Right forelimb (tissue), 1 donor: ENCODE results near the gene PTGES2.

Experiments
- DNase-seq: peaks from one replicate; pipeline ENCODE4 v3.0.0-alpha.2; 2018

The PTGES2 gene

DNA sequence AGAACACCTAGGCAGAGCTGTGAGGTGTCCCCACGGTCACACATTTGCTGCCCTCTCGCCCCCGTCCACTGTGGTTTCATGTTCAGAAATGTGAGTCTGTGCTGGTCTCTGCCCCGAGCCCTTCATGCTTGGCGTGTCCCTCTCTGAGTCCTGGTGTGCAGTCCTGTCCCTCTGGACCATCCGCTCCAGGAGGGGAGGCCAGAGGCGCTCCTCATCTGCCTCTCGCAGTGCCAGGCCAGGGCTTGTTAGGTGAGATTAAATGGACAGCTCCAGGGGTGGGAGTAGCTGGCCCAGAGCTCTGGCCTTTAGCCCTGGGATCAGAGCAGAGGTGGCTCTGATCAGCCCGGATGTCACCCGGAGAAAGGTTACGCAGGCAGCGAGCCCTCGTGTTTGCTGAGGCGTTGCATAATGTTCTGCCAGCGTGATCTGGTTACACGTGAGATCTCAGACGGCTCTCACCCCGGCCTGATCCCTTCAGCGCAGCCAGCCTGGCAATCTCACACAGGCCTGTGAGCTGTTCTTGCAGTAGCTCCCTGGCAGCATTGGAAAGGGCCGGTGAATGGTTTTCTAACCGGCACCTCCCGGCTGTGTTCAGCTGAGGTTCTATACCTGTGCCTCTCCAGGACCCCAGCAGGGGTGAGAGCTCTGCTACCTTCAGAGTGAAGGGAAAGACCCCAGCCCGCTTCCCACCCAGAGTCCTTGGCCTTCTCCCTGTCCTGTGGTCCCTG, 24.5 kb downstream of the PTGES2 start:
- DNase-seq, result no peak

DNA sequence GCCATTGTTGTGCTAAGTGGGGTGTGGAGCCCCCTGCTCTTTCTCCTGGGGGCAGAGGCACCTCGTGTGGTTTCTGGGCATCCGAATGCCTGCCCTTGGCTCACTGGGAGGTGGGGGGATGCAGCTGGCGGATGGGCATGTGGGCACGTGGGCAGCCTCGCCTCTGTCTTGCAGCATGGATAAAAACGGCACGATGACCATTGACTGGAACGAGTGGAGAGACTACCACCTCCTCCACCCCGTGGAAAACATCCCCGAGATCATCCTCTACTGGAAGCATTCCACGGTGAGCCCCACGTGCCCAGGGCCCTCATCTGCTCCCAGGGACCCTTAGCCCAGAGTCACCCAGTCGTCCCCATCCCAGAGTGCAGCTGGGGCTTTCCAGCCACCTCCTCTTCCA, 25.3 kb downstream of the PTGES2 start:
- no peak for DNase-seq

DNA sequence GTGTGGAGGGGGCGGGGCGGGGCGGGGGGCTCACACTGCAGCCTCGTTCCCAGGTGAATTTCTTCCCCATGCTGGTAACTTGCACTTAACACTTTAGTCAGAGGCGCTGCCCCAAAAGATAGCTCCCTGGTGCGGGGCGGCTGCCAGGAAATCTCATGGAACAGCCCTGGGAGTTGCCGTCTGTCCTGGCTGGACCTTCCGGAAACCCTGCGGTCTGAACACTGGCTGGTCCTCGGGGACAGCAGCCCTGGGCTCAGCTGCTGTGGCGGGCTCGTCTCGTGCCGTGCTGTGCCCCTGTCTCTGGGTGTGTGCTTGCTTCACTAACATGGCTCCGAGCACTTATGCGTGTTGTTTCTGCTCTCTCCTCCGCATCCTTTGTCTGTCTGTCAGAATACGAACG, 25.8 kb downstream of the PTGES2 start:
- no peak for DNase-seq

DNA sequence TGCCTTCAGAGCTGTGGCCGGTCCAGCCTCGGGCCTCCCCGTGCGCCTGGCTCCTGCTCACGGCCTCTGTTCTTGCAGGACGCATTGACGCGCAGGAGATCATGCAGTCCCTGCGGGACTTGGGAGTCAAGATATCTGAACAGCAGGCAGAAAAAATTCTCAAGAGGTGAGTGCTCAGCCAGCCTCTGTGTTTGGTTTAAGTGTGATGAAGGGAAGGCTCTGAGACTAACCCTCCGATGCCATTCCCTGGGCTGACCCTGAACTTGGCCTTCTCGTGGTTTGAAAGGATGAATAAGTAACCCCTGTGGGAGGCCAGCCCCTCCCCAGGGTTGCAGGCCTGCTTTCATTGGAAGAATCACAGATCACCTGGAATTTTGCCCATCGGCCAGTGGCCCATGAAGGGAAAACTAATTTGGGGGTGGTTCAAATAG, 26.3 kb downstream of the PTGES2 start:
- no peak for DNase-seq

DNA sequence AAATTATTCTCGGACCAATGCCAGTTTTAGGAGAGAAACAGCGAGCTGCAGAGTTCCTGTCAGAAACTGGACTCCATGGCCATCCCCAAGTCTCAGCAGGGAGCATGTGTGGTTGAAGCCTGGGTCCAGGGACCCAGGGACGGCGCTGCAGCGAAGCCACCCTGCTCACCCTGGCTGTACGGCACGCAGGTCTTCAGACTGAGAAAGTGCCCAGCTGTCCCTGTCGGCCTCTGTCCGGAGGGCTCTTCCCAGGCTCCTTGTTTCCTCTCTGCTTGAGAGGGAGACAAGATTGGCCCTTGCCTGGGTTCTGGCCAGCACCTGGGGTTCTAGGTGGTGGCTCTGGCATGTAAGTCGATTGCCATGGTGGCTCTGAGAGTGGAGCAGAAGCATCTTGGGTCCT, 26.9 kb downstream of the PTGES2 start:
- no peak for DNase-seq

DNA sequence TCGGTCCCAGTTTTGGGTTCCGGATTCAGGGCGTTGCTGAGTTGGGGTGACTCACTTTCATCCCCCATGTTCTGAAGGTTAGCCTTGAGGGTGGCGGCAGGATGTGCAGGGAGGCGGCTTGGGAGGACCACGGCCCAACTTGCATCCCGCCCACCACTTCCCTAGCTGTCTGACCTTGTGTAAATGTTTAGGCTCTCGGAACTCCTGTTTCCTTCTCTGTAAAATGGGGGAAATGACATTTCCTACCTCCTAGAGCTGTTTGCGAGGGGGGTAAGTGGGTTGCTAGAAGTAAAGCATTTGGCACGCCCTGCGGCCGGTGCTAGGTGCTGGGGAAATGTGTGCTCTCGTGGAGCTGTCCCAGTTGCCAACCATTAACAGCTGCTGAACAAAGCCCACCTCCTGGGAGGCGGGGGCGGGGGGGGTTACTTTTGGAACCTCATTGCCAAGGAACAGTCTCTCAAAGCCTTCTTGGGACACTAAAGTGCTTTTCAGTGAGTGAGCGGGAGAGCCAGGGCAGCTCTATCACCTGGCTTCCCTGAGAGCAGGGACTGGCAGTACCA, 27.5 kb downstream of the PTGES2 start:
- DNase-seq, result no peak

DNA sequence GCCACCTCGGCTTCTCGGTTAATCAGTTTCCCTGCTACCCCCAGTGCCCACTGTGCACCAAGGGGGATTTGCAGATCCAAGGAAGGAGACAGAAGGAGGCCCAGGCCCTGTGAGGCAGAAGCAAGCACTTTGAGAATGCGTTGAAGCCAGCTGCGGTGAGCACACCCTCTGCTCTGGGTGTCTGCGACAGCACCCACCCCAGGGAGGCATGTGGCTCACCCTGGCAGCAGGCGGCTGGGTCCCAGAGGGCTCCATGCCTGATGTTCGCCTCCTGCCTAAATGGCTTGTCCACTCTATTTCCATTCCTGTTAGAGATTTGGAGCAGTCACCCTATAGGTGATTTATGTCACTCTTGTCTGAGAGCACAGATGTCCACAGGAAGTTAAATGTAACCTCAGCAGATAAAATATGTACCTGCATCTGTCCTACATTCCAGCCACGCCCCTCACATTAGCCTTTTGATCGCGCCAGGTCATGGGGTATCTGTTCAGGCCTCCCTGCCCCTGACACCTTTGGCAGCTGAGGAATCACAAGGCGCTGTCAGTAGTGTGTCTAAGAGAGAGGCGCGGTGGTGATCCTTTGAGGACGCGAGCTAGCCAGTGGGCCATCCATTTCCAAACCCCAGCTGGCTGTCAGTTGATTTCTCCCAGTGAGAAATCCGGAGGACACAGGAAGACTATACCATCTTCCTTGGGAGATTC, 28.1 kb downstream of the PTGES2 start:
- no peak for DNase-seq

DNA sequence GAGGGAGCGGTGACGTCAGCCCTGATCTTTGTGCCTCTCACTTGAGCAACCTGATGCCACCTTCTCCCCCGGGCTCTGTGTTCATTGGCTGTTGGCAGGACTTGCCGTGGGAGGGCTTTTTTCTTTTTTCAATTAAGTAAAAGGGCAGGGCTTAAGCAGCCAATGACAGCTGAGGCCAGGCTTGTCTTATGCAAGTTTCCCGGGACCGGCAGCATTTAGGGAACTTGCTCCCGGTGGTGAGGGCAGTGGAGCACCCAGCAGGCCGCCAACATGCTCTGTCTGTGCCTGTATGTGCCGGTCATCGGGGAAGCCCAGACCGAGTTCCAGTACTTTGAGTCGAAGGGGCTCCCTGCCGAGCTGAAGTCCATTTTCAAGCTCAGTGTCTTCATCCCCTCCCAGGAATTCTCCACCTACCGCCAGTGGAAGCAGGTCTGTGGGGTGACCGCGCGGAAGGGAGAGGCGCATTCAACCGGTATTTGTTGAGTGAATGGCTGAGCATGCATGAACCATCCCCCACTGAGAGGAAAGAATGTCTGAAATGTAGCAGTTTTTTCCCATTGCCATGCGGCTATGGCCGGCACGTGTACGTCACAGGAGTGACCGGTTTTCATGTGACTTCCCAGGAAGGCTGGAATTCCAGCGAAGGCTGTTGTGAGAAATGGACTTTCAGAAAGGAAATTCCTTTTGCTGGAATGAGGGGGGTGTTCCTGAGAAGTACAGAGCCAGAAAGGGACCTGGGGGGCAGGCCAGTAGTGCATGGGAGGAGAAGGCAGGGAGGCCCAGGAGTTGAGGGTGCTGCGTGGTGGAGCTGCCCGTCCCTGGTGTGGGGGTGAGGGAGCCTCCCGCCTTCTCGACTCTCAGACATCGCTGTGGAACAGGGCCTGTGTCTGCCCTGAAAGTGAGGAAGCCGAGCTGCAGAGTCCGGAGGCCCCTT, 29.0 kb downstream of the PTGES2 start:
- DNase-seq, result peak; percentile 81

DNA sequence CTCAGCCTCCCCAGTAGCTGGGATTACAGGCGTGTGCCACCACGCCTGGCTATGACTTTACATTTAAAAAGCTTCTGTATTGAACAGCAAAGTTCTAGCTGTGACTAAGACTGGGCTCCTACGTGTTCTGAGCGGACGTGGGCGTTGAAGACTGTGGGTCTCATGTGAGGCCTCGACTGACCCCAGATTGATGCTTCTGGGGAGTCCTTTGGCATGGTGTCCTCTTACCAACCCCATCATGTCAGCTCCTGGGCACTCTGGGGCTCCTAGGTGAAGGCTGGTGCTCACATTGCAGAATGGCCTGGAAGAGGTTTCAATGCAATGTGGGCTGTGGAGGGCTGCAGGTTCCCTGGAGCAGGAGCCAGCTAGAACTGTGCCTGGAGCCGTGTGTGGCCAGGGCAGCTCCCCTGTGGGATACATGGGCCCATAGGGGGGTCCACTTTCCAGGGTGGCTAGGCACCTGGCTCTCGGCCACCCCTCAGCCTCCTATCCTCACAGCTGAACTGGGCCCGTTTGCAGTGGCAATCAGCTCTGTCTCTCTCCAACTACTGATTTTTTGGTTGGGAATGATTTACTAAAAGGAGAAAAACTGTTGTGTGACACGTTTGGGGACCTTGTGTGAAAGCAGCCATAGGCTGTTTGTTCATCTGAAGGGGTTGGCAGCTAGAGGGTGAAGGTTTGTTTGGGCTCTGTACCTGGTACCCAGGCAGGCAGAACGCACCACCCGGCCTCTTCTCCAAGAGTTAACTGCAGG, 29.8 kb downstream of the PTGES2 start:
- DNase-seq, result no peak

DNA sequence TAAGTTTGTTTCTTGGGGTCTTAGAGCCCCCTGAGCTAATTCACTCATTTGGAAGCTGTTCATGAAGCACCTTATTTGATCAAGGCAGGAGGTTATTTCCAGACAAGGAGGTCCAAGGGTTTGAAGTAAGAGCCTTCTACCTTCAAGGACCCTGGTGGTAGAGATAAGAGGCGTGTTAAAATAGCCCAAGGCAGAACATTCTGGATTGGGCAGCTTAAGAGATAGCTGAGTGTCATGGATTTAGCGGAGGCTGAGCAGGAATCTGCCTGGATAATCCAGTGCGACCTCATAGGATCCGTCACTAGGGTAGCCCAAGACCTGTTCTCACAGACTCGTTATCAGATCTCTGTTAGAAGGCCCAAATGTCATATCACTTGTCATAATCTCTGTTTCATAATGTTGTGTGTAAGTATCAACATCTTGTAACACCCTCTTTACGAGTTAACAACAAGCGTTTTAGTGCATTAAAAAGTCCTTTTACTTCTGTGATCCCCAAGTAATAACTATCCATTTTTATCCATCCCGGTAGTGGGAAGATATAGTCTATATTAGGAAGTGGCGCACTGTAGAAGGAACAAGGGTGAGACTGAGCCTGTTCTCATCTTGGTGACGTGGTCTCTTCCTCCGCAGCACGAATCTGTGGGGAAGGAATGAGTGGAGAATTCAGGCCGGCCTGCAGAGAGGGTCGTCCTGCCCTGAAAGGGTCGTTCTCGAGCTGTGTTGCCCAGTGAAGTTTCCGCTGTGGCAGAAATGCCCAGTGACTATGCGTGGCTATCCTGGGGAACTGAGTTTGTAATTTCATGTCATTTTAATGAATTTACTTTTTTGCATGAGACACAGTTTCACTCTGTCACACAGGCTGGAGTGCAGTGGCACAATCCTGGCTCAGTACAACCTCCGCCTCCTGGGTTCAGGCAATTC, 30.7 kb downstream of the PTGES2 start:
- DNase-seq, result no peak

DNA sequence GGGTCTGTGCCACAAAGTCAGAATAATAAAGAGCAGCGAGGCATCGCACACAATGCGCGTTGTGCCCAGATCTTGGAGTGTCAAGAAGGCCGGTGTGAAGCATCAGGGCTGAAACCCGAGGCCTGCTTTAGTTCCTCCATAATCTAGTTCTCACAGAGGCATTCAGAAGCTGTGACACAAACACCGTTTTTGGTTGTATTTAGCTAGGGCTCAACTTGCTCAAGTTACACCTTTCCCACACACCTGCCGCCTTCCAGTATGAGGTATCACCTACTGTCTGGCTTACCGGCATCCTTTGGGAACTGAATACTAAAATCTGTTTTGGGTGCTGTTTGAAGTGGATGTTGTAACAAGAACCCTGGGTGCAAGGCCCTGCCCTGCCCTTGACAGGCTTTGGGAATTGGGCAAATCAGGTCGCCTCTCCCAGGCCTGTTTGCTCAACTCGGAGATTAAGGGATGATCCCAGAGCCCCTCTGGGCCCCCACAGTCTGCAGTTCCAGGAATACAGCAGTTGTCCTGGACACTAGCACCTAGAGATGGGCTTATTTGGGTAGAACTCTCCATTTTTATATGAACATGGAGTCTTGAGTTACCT, 32.5 kb downstream of the PTGES2 start:
- DNase-seq, result no peak

DNA sequence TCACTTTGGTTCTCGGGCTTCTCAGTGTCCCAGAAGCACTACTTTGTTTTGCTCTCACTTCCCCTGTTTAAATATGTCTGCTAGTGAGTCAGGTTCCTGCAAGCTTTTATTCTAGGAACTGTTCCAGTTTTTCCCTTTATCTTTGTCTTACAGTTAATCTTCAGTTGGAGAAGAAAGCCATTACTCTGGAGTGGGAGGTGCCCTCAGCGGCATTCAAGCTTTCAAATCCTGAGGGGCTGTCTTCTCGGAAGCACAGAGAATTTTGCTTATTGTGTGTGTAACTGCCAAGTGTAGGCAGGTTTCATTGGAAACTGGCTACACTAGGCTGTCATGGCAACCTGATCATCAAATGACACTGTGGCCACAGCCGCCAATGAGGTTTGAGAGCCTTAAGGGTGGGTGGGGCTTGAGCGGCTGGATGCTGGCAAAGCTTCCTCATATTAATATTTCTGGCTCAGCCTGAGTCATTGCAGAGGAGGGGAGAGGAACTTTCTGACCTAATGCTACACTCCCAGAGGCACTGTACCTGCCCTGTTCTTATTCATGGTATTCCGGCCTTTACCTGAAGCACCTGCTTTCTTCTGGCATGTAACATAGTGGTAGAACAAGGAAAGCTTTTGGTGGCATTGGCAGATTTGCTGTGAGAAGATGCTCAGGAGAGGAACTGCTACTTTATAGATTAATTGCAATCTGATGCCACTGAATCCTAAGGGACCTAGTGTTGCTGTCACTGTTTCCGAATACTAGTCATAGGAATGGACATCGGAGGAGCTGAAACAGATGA, 33.2 kb downstream of the PTGES2 start:
- DNase-seq, result peak; percentile 91

DNA sequence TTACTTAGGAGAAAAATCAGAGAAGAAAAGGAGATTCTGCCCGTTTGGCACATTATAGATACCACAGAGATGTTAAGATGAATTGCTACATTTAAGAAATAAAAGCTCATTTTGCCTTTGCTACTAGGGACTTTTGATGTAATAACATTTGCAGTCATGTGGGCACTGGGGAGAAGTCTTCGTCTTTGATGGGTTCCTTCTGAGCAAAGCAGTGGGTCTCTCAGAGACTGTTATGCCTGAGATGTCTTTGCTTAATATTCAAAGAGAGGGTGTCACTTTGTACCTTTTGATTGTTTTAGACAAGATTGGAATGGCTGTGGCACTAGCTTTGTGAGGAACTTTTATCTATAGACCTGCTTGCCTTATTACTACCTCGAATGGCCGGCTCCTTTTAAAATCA, 34.5 kb downstream of the PTGES2 start:
- DNase-seq, result no peak

DNA sequence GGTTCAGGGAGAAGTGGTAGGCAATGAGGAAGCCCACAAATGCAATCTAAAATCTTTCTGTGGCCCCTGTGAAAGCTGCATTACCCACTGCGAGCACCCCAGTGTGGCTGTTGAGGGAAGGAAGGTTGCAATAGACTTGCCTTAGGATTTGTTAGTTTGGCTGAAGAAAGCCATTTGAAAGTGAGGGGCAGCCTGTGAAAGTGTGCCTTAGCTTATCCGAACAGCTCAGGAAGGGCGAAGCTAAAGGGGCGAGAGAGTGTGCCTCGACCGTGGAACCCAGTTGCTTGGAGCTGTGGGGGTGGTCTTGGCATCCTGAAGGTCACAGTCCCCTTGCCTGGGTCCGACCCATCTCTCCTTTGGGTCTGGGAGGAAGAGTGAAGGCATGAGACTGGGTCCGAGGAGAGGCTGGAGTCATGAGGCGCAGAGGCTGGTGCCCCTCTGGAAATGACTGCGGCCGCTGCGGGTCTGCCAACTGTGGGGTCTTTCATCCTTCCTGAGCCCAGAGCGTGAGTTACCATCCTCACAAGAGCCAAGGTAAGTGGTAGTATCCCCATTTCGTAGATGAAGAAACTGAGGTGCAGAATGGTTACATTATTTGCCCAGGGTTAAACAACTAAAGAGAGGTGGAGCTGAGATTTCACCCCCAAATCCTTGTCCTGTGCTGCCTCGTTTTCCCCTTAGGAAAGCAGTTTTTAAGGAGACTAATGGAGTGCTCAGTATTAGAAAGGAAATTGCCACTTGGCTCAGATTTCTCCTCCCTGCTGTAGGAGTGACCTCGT, 35.1 kb downstream of the PTGES2 start:
- no peak for DNase-seq

DNA sequence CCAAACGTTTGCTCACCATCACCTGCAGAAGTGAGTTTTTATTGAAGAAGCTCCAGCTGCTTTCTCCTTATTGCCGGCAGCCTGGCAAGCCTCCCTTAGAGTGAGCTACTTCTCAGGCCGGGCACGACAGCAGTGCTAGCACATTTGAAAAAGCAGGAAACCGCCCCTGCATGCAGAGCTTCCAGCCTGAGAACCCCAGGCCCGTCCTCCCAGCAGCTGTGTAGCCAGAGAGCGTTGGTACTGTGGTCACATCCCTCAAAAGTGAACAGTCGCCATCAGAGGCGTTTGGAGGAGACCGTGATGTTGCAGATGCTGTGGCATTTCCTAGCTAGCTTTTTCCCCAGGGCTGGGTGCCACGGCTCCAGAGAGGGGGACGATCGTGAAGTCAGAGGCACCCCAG, 36.0 kb downstream of the PTGES2 start:
- DNase-seq, result no peak

DNA sequence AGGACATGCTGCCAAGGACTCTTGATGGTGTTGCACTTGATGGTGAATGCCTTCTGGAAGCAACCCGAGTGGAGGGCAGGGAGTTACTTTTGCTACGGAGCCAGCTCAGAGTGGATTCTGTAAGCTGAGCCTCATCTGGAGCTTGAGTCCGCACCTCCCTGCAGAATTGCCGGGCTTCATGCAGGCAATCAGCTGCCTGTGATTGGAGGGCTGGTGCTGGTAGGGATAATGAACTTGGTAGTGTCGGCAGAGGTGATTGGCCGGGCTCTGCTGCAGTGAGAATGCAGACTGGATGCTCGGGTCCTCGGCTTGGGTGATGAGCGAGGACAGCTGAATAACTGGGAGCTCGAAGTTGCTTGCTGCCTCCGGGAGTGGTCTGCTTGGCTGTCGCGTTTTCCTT, 36.4 kb downstream of the PTGES2 start:
- DNase-seq, result peak; percentile 91

DNA sequence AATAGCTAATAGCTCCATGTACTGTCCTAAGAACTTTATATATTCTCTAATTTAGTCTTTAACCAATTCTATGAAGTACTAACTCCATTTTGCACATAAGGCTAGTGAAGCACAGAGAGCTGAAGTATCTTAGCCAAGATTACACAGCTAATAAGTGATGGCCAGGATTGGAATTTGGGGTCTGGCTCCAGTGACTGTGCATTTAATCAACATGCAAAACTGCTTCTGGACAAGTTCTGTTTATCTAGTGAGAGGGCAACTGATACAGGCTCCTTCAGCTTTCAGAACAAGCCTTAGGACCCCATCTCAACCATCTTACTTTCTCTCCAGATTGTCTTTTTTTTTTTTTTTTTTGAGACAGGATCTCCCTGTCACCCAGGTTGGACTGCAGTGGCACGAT, 38.2 kb downstream of the PTGES2 start:
- no peak for DNase-seq

DNA sequence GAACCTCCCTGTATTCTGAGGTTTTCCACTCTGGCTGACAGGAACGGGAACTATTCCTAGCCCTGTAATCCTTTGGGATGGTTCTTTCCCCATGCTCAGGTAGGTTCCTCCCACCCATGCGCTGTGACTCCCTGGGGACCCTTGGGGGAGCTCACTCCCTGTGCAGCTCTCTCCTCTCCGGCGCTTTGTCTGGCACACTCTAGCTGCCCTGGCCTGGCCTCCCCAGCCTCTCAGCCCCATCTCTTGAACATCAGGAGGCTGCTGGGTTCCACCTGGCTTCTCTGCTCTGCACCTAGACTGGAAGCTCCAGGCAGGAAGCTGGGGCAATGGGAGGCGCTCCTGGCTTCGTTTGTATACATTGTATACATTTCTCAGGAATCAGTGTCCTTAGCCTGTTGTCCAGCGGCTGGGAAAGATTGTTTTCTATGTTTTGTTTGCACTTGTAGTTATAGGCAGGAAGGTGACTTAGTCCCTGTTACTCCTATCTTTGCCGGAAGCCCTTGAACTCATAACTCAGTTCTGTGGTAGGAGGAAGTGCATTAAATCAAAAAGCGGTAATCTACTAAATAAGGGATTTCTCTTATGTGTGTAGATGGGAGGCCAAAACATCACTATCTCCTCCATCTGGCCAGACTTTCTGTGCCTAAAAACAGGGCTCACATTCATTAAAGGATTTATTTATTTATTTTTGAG, 39.1 kb downstream of the PTGES2 start:
- DNase-seq, result no peak

DNA sequence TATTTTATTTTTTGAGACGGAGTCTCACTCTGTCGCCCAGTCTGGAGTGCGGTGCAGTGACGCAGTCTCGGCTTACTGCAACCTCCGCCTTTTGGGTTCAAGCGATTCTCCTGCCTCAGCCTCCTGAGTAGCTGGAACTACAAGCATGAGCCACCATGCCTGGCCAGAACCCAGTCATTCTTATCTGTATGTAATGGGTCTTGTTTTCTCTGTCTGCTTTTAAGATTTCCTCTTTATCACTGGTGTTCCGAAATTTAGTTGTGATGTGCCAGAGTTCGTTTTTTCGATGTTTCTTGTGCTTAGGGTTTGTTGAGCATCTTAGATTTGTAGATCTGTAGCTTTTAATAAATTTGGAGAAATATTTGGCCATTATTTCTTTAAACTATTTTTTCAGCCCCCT, 40.3 kb downstream of the PTGES2 start:
- no peak for DNase-seq
